Measurements from ENCODE around the gene WDR86.

DNA sequence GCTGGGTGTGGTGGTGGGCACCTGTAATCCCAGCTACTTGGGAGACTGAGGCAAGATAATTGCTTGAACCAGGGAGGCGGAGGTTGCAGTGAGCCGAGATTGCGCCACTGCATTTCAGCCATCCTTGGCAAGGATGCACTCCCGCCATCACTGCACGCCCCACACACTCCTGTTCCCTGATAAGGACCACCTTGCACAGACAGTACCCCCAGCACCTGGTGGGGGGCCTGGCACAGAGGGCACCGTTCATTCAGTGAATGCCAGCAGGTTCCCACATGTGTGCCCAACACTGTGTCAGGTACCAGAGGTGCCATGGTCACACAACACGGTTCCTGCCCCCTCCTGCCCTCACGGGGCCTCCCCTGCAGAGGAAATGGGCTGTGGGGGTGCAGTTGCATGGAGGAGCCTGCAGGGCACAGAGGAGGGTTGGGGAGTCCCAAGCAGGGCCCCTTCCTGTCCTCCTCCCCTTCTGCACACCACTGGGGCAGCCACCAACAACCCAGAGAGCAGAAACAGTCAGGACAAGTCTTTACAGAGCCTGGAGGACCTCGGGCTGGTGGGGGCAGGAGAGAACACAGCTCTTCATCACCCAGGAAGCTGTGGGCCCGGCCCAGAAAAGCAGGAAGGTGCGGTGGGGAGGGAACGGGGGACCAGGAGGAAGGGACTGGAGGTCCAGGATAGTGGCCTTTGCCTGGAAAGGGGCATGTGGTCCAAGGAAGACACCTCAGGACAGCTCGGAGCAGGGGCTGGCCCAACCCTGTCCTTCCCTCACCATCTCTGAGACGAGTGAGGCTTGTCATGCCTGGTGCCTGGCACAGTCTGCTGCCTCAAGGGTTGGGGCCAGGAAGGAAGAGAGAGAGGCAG lies 23.1 kb upstream of the WDR86 start:
- TF ChIP-seq FOXA1 (IDR thresholded peaks at IDR 0.05) (no peak), LEF1 (IDR thresholded peaks at IDR 0.05; ENCODE audit: borderline replicate concordance) (no peak), L3MBTL2 (conservative IDR thresholded peaks at IDR 0.05) (no peak), ELF4 (IDR thresholded peaks at IDR 0.05) (no peak), FOXK2 (IDR thresholded peaks at IDR 0.05) (no peak), FOXM1 (IDR thresholded peaks at IDR 0.05; ENCODE audit: borderline replicate concordance) (no peak), ARNT (IDR thresholded peaks at IDR 0.05) (no peak), TARDBP (IDR thresholded peaks at IDR 0.05) (no peak), PKNOX1 (IDR thresholded peaks at IDR 0.05) (no peak)

All from HEK293T (cell line).